CD14-positive monocyte (primary cell): ENCODE data around the gene TMEM164. TPM values are rescaled to one million over a fixed set of nuclear protein-coding genes. Genes with fewer than 3 reads are reported as not detected.

ENCODE experiments used
- DNase-seq, 3 donors: peaks; one replicate each; pipeline ENCODE4 v3.0.0-alpha.2; 2011 to 2022
- H2AFZ ChIP-seq: 2 replicates; pipeline ENCODE4 v1.6.0; 2012; ENCODE audit warnings: mild to moderate bottlenecking, low read depth, low read length, inconsistent platforms; ENCODE audit not compliant: insufficient read depth, poor library complexity, severe bottlenecking
- H3K27ac ChIP-seq, 2 donors: 1 replicate in 1 of 2; 2 replicates in 1 of 2; pipeline ENCODE4 v1.5.1; 2012 to 2013; ENCODE audit warnings: low read length in 2 of 2, control low read depth in 1 of 2, inconsistent platforms in 1 of 2, low read depth in 1 of 2, mild to moderate bottlenecking in 1 of 2
- H3K27me3 ChIP-seq, 2 donors: one replicate each; pipeline versions ENCODE4 v1.6.0 to v1.6.1; 2011 to 2013; ENCODE audit warnings: low read length in 2 of 2; ENCODE audit not compliant: control insufficient read depth in 2 of 2, insufficient read depth in 2 of 2
- H3K36me3 ChIP-seq, 2 donors: replicated peaks in 1 of 2; 1 replicate in 1 of 2; 2 replicates in 1 of 2; pipeline versions ENCODE4 v1.5.1 to v1.6.1; 2012 to 2013; ENCODE audit warnings: low read length in 2 of 2, control low read depth in 1 of 2, inconsistent platforms in 1 of 2, mild to moderate bottlenecking in 1 of 2; ENCODE audit not compliant: insufficient read depth in 2 of 2, control insufficient read depth in 1 of 2
- H3K4me1 ChIP-seq, 2 donors: 1 replicate in 1 of 2; 2 replicates in 1 of 2; pipeline versions ENCODE4 v1.5.1 to v1.6.1; 2012 to 2013; ENCODE audit warnings: low read length in 2 of 2, control low read depth in 1 of 2, inconsistent platforms in 1 of 2, mild to moderate bottlenecking in 1 of 2, moderate library complexity in 1 of 2; ENCODE audit not compliant: insufficient read depth in 2 of 2, control insufficient read depth in 1 of 2
- H3K4me2 ChIP-seq: replicated peaks from 2 replicates; pipeline ENCODE3; 2012; ENCODE audit warnings: low read length, moderate library complexity, mild to moderate bottlenecking; ENCODE audit not compliant: poor library complexity, severe bottlenecking; ENCODE audit errors: extremely low read depth
- H3K4me3 ChIP-seq, 3 experiments: fragments of 200-600 bp in 1 of 3; sonication (generic) in 1 of 3; replicated peaks in 1 of 3; 1 replicate in 2 of 3; 2 replicates in 1 of 3; pipeline ENCODE4 v1.5.1; 2011 to 2013; ENCODE audit warnings: low read length in 3 of 3, mild to moderate bottlenecking in 3 of 3, control low read depth in 2 of 3, low read depth in 2 of 3, inconsistent platforms in 1 of 3, moderate library complexity in 1 of 3
- H3K79me2 ChIP-seq: 2 replicates; pipeline ENCODE4 v1.6.0; 2012; ENCODE audit warnings: mild to moderate bottlenecking, control low read depth, inconsistent platforms, low read length, moderate library complexity; ENCODE audit not compliant: insufficient read depth
- H3K9ac ChIP-seq: 2 replicates; pipeline ENCODE4 v1.6.0; 2017; ENCODE audit warnings: low read length, mild to moderate bottlenecking; ENCODE audit not compliant: insufficient read depth, poor library complexity, severe bottlenecking
- H3K9me3 ChIP-seq, 2 donors: replicated peaks in 1 of 2; 1 replicate in 1 of 2; 2 replicates in 1 of 2; pipeline versions ENCODE4 v1.5.1 to v1.6.1; 2012 to 2013; ENCODE audit warnings: low read length in 2 of 2, control low read depth in 1 of 2; ENCODE audit not compliant: control insufficient read depth in 1 of 2, insufficient read depth in 1 of 2
- H4K20me1 ChIP-seq: 2 replicates; pipeline ENCODE4 v1.6.0; 2012; ENCODE audit warnings: mild to moderate bottlenecking, low read length, control low read depth, moderate library complexity; ENCODE audit not compliant: insufficient read depth
- H3K27ac Mint-ChIP-seq, 7 donors: one replicate each; pipeline ENCODE4 v1.8.0; 2020; ENCODE audit warnings: mild to moderate bottlenecking in 7 of 7, mixed read lengths in 7 of 7, moderate library complexity in 6 of 7, inconsistent platforms in 2 of 7
- H3K27me3 Mint-ChIP-seq, 3 donors: one replicate each; pipeline ENCODE4 v1.8.0; 2021 to 2022; ENCODE audit warnings: low read depth in 3 of 3, mild to moderate bottlenecking in 3 of 3, mixed read lengths in 3 of 3, moderate library complexity in 3 of 3, inconsistent platforms in 1 of 3
- H3K36me3 Mint-ChIP-seq, 2 donors: one replicate each; pipeline ENCODE4 v1.8.0; 2020; ENCODE audit warnings: mixed read lengths in 2 of 2, inconsistent platforms in 1 of 2, mild to moderate bottlenecking in 1 of 2
- H3K4me1 Mint-ChIP-seq: one replicate; pipeline ENCODE4 v1.8.0; 2020; ENCODE audit warnings: mild to moderate bottlenecking, mixed read lengths
- H3K4me3 Mint-ChIP-seq, 2 donors: one replicate each; pipeline ENCODE4 v1.8.0; 2020; ENCODE audit warnings: mild to moderate bottlenecking in 2 of 2, mixed read lengths in 2 of 2, moderate library complexity in 1 of 2
- H3K9me3 Mint-ChIP-seq, 7 donors: one replicate each; pipeline ENCODE4 v1.8.0; 2020 to 2022; ENCODE audit warnings: mixed read lengths in 7 of 7, mild to moderate bottlenecking in 6 of 7, moderate library complexity in 6 of 7, inconsistent platforms in 2 of 7
- CTCF ChIP-seq: fragments of 200-600 bp; IDR thresholded peaks from one replicate; pipeline ENCODE4 v1.8.0; 2022; ENCODE audit warnings: antibody characterized with exemption, mild to moderate bottlenecking
- WGBS: methylation state at CpG from one replicate; pipeline ENCODE4 v1.1.5; 2013; ENCODE audit warnings: missing lambda C conversion rate; ENCODE audit not compliant: insufficient coverage; 5-methylcytosine and 5-hydroxymethylcytosine counted together
- intact Hi-C, 2 donors: fragments of 100-400 bp; cut with micrococcal nuclease; formaldehyde crosslinking; loops; one replicate each; pipeline versions ENCODE4 v1.15.0 to v1.15.1; 2023
- polyA plus RNA-seq, 3 donors: library from polyadenylated mRNA; depleted of rRNA in 1 of 3; unstranded in 2 of 3; stranded (reverse) in 1 of 3; fragments of 300-500 nt in 2 of 3; fragments of >200 nt in 1 of 3; fragmentation: Illumina TruSeq in 2 of 3; gene quantifications; 1 replicate in 2 of 3; 2 replicates in 1 of 3; pipeline ENCODE4 v1.2.3, GENCODE V29; 2012 to 2021

The TMEM164 gene
- polyA plus RNA-seq, 3 donors: 5.3 to 39.5 (median 7.3) TPM

- H4K20me1 ChIP-seq: peaks cover 18% of the 10 kb centered on the region
- Mint-ChIP-seq H3K9me3 (no peaks in the 10 kb centered on the region), H3K27me3 (peaks cover 0 to 11% (median under 1%) of the 10 kb centered on the region in 3 donors), H3K36me3 (peaks cover 12 to 13% of the 10 kb centered on the region in 2 donors), H3K4me1 (peaks cover 74% of the 10 kb centered on the region), H3K27ac (peak overlapping the region; percentile 43 to 91 (median 79)), H3K4me3 (peak overlapping the region in 1 of 2 donors; percentile 46)
- H3K9ac ChIP-seq: no peak overlapping the region
- no peaks in the 10 kb centered on the region for H3K9me3 ChIP-seq
- H2AFZ ChIP-seq: no peak overlapping the region
- WGBS: no CpG with 5 or more reads among the region's 2 CpGs
- H3K4me2 ChIP-seq: peak overlapping the region; percentile 22
- peak in 2 of 3 donors; percentile 4 to 20 for DNase-seq
- peaks cover 0 to 4% of the 10 kb centered on the region in 2 donors for H3K36me3 ChIP-seq
- H3K27ac ChIP-seq: peak overlapping the region in 1 of 2 donors; percentile 70
- intact Hi-C loops: no loop called here
- H3K79me2 ChIP-seq: peaks cover 85% of the 10 kb centered on the region
- peaks cover 36 to 37% of the 10 kb centered on the region in 2 donors for H3K4me1 ChIP-seq
- TF ChIP-seq CTCF: no peak
- H3K4me3 ChIP-seq: peak overlapping the region in 1 of 3 experiments; percentile 14
- H3K27me3 ChIP-seq: peaks cover 0 to 2% of the 10 kb centered on the region in 2 donors
These were observed 39.1 kb downstream of the TMEM164 start for GRCh38 chrX:110041980-110042379.

- Mint-ChIP-seq H3K27ac (peak overlapping the region; percentile 43 to 91 (median 79)), H3K36me3 (peaks cover 12 to 13% of the 10 kb centered on the region in 2 donors)
These were observed 39.6 kb downstream of the TMEM164 start for GRCh38 chrX:110042496-110042895.

More at GRCh38 chrX:110042496-110042895, 39.6 kb downstream of the TMEM164 start:
- peak; percentile 11 to 30 (median 25) for DNase-seq
- Histone ChIP-seq H3K4me1 (peaks cover 32 to 34% of the 10 kb centered on the region in 2 donors), H3K4me2 (peak overlapping the region; percentile 22), H3K27me3 (peaks cover 0 to 2% of the 10 kb centered on the region in 2 donors), H2AFZ (no peak overlapping the region), H3K4me3 (peak overlapping the region in 1 of 3 experiments; percentile 14), H4K20me1 (peaks cover 16% of the 10 kb centered on the region), H3K36me3 (peaks cover 0 to 7% of the 10 kb centered on the region in 2 donors), H3K79me2 (peaks cover 84% of the 10 kb centered on the region), H3K9ac (no peak overlapping the region), H3K27ac (peak overlapping the region in 1 of 2 donors; percentile 70), H3K9me3 (no peaks in the 10 kb centered on the region)
- Mint-ChIP-seq H3K27me3 (peaks cover 0 to 13% (median 0%) of the 10 kb centered on the region in 3 donors), H3K4me3 (peak overlapping the region in 1 of 2 donors; percentile 46), H3K9me3 (no peaks in the 10 kb centered on the region), H3K4me1 (peaks cover 74% of the 10 kb centered on the region)
- intact Hi-C loops: no loop called here
- no peak for TF ChIP-seq CTCF
